Parathyroid adenoma (tissue), 2 donors: ENCODE measurements around the gene LCN10.

Source experiments
- H2AFZ ChIP-seq: fragments of 300-600 bp; sonication (generic); one replicate; pipeline ENCODE4 v1.7.0; 2017; ENCODE audit warnings: antibody characterized with exemption, mild to moderate bottlenecking
- H3K27ac ChIP-seq: fragments of 300-600 bp; sonication (generic); one replicate; pipeline ENCODE4 v1.7.0; 2017
- H3K27me3 ChIP-seq: fragments of 300-600 bp; sonication (generic); one replicate; pipeline ENCODE4 v1.7.0; 2017; ENCODE audit warnings: low read length; ENCODE audit not compliant: control insufficient read depth, insufficient read depth
- H3K36me3 ChIP-seq: fragments of 300-600 bp; sonication (generic); one replicate; pipeline ENCODE4 v1.7.0; 2017; ENCODE audit warnings: low read length; ENCODE audit not compliant: control insufficient read depth, insufficient read depth
- H3K4me1 ChIP-seq: fragments of 300-600 bp; sonication (generic); one replicate; pipeline ENCODE4 v1.7.0; 2017; ENCODE audit warnings: control low read depth
- H3K4me2 ChIP-seq: fragments of 300-600 bp; sonication (generic); one replicate; pipeline ENCODE4 v1.7.0; 2017; ENCODE audit warnings: low read length
- H3K4me3 ChIP-seq: fragments of 300-600 bp; sonication (generic); one replicate; pipeline ENCODE4 v1.7.0; 2017; ENCODE audit warnings: low read depth, low read length
- H3K79me2 ChIP-seq: fragments of 300-600 bp; sonication (generic); one replicate; pipeline ENCODE4 v1.7.0; 2017; ENCODE audit warnings: control low read depth
- H3K9ac ChIP-seq: fragments of 300-600 bp; sonication (generic); one replicate; pipeline ENCODE4 v1.7.0; 2017; ENCODE audit warnings: mild to moderate bottlenecking
- H3K9me3 ChIP-seq: fragments of 300-600 bp; sonication (generic); one replicate; pipeline ENCODE4 v1.7.0; 2017; ENCODE audit warnings: low read length; ENCODE audit not compliant: control insufficient read depth
- TF ChIP-seq, protein P1 (sequence below): fragments of 300-600 bp; sonication (generic); IDR thresholded peaks from one replicate; pipeline ENCODE4 v1.7.0; 2017; ENCODE audit warnings: antibody characterized with exemption, mild to moderate bottlenecking
- donor health status: primary hyperparathyroidism.

The LCN10 gene

DNA sequence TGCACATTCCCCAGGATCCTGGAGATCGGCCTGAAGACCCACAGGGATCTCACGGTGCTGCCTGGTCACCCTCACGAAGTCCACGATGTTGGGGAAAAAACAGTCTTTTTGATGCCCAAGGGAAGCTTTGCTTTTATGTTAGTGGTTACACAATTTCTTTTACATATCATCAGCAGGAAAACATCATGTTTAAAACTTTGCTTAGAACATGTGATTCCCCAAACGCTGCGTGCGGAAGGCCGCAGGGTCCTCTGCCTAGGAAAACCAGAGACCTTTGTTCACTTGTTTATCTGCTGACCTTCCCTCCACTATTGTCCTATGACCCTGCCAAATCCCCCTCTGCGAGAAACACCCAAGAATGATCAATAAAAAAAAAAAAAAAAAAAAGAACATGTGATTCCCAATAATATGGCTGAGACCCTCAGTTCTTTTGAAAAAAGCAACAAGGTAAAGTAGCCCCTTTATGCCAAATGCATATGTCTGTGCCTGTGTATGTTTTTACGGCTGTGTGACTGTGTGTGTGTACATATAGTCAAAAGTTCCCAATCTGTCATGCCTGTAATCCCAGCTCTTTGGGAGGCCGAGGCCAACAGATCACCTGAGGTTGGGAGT, 44.0 kb downstream of the LCN10 start:
- Histone ChIP-seq H3K4me1 (no peaks in the 10 kb centered on the region), H3K9me3 (no peaks in the 10 kb centered on the region)

DNA sequence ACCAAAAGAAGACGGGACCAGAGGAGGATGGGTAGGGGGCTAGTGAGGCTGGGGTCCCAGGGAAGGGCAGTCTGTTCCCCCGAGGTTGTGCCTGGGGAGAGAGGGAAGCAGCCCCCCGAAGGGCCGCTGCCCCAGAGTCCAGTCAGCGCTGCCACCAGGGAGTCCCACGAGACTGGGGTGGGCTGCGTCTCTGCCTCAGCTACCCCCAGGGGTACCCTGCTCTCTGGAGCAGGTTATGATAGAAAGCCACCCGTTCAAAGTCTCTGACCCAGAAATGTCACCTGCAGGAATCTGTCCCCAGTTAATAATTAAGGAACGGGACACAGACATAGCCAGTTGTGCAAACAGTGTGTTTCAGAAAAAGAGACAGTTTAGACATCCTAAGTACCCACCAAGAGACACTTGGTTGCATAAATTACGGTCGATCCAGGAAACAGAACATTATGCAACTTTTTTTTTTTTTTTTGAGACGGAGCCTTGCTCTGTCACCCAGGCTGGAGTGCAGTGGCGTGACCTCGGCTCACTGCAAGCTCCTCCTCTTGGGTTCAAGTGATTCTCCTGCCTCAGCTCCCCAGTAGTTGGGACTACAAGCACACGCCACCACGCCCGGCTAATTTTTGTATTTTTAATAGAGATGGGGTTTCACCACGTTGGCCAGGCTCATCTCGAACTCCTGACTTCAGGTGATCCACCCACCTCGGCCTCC, 44.8 kb downstream of the LCN10 start:
- Histone ChIP-seq H3K9ac (no peak overlapping the region), H2AFZ (no peak overlapping the region), H3K27me3 (no peaks in the 10 kb centered on the region), H3K4me3 (no peak overlapping the region), H3K4me2 (no peak overlapping the region), H3K9me3 (no peaks in the 10 kb centered on the region), H3K36me3 (no peaks in the 10 kb centered on the region), H3K4me1 (no peaks in the 10 kb centered on the region), H3K27ac (no peak overlapping the region), H3K79me2 (no peaks in the 10 kb centered on the region)
- TF ChIP-seq, protein P1, sequence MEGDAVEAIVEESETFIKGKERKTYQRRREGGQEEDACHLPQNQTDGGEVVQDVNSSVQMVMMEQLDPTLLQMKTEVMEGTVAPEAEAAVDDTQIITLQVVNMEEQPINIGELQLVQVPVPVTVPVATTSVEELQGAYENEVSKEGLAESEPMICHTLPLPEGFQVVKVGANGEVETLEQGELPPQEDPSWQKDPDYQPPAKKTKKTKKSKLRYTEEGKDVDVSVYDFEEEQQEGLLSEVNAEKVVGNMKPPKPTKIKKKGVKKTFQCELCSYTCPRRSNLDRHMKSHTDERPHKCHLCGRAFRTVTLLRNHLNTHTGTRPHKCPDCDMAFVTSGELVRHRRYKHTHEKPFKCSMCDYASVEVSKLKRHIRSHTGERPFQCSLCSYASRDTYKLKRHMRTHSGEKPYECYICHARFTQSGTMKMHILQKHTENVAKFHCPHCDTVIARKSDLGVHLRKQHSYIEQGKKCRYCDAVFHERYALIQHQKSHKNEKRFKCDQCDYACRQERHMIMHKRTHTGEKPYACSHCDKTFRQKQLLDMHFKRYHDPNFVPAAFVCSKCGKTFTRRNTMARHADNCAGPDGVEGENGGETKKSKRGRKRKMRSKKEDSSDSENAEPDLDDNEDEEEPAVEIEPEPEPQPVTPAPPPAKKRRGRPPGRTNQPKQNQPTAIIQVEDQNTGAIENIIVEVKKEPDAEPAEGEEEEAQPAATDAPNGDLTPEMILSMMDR = no peak

More for the DNA sequence above, 44.0 kb downstream of the LCN10 start:
- H2AFZ ChIP-seq = no peak overlapping the region
- H3K4me3 ChIP-seq = no peak overlapping the region
- no peaks in the 10 kb centered on the region for H3K27me3 ChIP-seq
- no peaks in the 10 kb centered on the region for H3K79me2 ChIP-seq
- TF ChIP-seq, protein P1 = no peak
- H3K4me2 ChIP-seq = no peak overlapping the region
- H3K27ac ChIP-seq = no peak overlapping the region
- no peak overlapping the region for H3K9ac ChIP-seq
- no peaks in the 10 kb centered on the region for H3K36me3 ChIP-seq

DNA sequence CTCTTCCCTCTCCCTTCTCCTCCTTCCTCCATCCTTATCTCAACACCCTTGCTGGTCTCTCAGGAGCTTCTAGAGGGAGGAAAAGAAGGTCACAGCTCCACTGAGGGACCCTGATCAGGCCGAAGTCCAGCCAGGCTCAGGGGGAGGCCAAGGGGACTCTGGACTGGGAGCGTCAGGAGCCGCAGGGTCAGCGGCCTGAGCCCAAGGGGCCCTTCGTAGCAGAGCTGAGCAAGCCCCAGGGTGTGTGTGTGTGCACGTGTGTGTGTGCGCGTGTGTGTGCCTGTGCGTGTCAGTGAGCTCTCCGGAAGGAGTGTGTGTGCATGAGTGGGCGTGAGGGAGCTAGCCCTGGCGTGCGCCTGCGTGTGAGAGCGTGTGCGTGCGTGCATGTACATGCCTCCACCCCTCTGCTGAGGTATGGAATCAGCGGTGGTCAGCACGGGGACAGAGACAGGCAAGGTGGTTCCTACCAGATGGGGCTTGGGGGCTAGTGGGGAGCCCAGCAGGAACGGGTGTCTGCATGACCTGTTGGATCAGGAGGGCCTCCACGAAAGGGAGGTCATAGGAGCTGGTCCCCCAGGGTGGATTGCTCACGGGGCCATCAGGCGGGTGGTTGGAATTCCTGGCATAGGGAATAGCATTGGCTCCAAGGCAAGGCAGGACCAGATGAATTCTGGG, 45.5 kb downstream of the LCN10 start:
- Histone ChIP-seq H3K9ac (no peak overlapping the region), H3K9me3 (no peaks in the 10 kb centered on the region), H2AFZ (no peak overlapping the region), H3K27ac (no peak overlapping the region), H3K27me3 (no peaks in the 10 kb centered on the region), H3K4me3 (no peak overlapping the region), H3K36me3 (no peaks in the 10 kb centered on the region), H3K4me2 (no peak overlapping the region), H3K79me2 (no peaks in the 10 kb centered on the region), H3K4me1 (no peaks in the 10 kb centered on the region)
- TF ChIP-seq, protein P1 = no peak

DNA sequence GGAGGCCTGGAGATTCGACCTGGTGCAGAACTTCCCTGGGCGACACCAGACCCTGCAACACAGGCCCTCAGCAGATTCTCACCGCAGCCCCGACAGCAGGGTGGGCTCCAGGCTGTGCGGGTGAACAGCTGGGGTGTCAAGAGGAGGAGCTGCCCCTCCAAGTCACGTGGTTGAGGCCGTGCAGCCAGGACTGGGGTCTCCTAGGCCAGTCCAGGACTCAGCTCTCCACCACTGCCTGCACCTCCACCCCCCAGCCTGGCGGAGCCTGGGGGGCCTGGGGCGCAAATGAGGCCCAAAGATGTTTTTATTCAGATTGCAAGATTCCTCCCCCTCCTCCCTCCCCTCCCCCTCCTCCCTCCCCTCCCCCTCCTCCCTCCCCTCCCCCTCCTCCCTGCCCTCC, 46.2 kb downstream of the LCN10 start:
- TF ChIP-seq, protein P1 = no peak

More for the DNA sequence above, 46.2 kb downstream of the LCN10 start:
- Histone ChIP-seq H3K79me2 (no peaks in the 10 kb centered on the region), H3K27me3 (no peaks in the 10 kb centered on the region), H2AFZ (no peak overlapping the region), H3K36me3 (no peaks in the 10 kb centered on the region), H3K9ac (no peak overlapping the region), H3K27ac (no peak overlapping the region), H3K4me1 (no peaks in the 10 kb centered on the region), H3K4me2 (no peak overlapping the region), H3K9me3 (no peaks in the 10 kb centered on the region), H3K4me3 (no peak overlapping the region)
